ENCODE results near the gene EP400. TPM values are rescaled to one million over a fixed set of nuclear protein-coding genes. Genes with fewer than 3 reads are reported as not detected.
"Not testable (repeated sequence)": the region's sequence is repeated elsewhere in the genome, so short reads cannot be mapped to it uniquely, and the experiment has no call there.

Gene EP400
- total and polyA plus RNA-seq, 7 donors = 8.0 to 24.5 (median 18.4) TPM

- WGBS, 3 donors = 89 to 95% (median 95%) methylated on average over 11 of the region's 11 CpGs
- Histone ChIP-seq H3K9me3 (no peaks in the 10 kb centered on the region), H3K36me3 (ENCODE audit: insufficient read depth in 1 of 2, low read depth in 1 of 2) (peaks cover 0 to 32% of the 10 kb centered on the region in 2 donors), H3K4me1 (no peaks in the 10 kb centered on the region), H3K4me3 (no peak overlapping the region), H3K27ac (no peak overlapping the region), H3K27me3 (ENCODE audit: insufficient read depth in 3 of 3, low read length in 2 of 3) (no peaks in the 10 kb centered on the region)
- intact Hi-C loops (cut with DNase I) = no loop called here
- TF ChIP-seq CTCF (IDR thresholded peaks at IDR 0.05) = no peak
- DNase-seq (no peak), ATAC-seq (no peak)
Observed at GRCh38 chr12:132095520-132096409, 146.0 kb downstream of the EP400 start.

DNA sequence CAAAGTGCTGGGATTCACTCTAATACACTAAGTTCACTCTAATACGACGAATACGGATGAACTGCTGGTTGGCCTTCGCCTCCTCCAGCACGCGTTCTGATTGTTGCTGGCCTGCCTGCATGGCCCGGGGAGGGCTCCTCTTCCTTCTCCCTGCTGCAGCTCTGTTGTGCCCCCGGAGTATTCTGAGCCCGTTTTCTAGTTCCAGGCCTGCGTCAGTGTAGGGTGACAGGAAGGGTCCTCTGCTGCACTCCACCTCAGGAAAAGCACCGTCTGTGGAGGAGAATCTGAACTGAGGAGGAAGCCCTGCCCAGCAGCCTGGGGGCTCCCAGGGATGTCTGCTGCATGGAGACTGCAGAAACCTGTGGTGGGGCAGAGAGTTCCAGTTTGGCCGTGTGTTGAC is 150.0 kb downstream of the EP400 start:
- no peak for TF ChIP-seq CTCF (IDR thresholded peaks at IDR 0.05)
- ATAC-seq (no peak), DNase-seq (no peak)
- 89 to 91% (median 91%) methylated on average over 12 of the region's 12 CpGs for WGBS, 3 donors
- Histone ChIP-seq H3K36me3 (ENCODE audit: insufficient read depth in 1 of 2, low read depth in 1 of 2) (peaks cover 0 to 20% of the 10 kb centered on the region in 2 donors), H3K27ac (no peak overlapping the region), H3K9me3 (no peaks in the 10 kb centered on the region), H3K27me3 (ENCODE audit: insufficient read depth in 3 of 3, low read length in 2 of 3) (no peaks in the 10 kb centered on the region), H3K4me3 (no peak overlapping the region), H3K4me1 (no peaks in the 10 kb centered on the region)
- intact Hi-C loops (cut with DNase I) = no loop called here

GRCh38 chr12:132100306-132101065 is 150.7 kb downstream of the EP400 start:
- 94 to 95% (median 95%) methylated on average over 13 of the region's 13 CpGs for WGBS, 3 donors
- intact Hi-C loops (cut with DNase I) = loop anchor here in 1 of 2 donors (1.0 kb wide), 1 partner anchor 18 kb away; no protein-coding TSS in a partner anchor

DNA sequence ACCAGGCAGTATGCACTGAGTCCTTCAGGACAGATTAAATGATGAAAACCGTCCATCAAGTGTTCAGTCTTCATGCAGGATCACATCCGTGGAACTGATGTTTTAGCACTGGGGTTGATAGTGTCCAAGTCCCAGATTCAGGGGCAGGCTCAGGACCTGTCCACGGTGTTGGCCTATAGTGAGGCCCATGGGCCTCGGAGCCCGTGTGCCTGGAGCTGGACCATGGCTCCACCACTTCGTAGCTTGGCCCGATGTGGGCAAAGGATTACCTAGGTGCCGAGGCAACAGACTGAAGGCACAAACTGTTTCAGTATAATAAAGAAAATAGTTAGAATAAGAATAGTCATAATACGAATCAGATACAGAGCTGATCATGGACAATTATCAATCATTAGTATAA is 152.6 kb downstream of the EP400 start:
- DNase-seq = no peak
- 85 to 92% (median 91%) methylated on average over 9 of the region's 9 CpGs for WGBS, 3 donors
- Histone ChIP-seq H3K27me3 (ENCODE audit: insufficient read depth in 3 of 3, low read length in 2 of 3) (no peaks in the 10 kb centered on the region), H3K4me3 (no peak overlapping the region), H3K9me3 (no peaks in the 10 kb centered on the region), H3K4me1 (peaks cover 4% of the 10 kb centered on the region), H3K36me3 (ENCODE audit: insufficient read depth in 1 of 2, low read depth in 1 of 2) (peaks cover 0 to 16% of the 10 kb centered on the region in 2 donors), H3K27ac (no peak overlapping the region)
- ATAC-seq = no peak
- no peak for TF ChIP-seq CTCF (IDR thresholded peaks at IDR 0.05)
- intact Hi-C loops (cut with DNase I) = no loop called here

More at GRCh38 chr12:132100306-132101065, 150.7 kb downstream of the EP400 start:
- Histone ChIP-seq H3K4me1 (no peaks in the 10 kb centered on the region), H3K27ac (no peak overlapping the region), H3K27me3 (ENCODE audit: insufficient read depth in 3 of 3, low read length in 2 of 3) (no peaks in the 10 kb centered on the region), H3K9me3 (no peaks in the 10 kb centered on the region), H3K36me3 (ENCODE audit: insufficient read depth in 1 of 2, low read depth in 1 of 2) (peaks cover 0 to 20% of the 10 kb centered on the region in 2 donors), H3K4me3 (no peak overlapping the region)
- DNase-seq (no peak), ATAC-seq (no peak)
- TF ChIP-seq CTCF (IDR thresholded peaks at IDR 0.05) = no peak

- H3K4me3 ChIP-seq; H3K9me3 ChIP-seq; ATAC-seq; DNase-seq; H3K4me1 ChIP-seq; intact Hi-C loops (cut with DNase I); H3K27me3 ChIP-seq (ENCODE audit: insufficient read depth in 3 of 3, low read length in 2 of 3); H3K27ac ChIP-seq: not testable (repeated sequence)
- H3K36me3 ChIP-seq (ENCODE audit: insufficient read depth in 1 of 2, low read depth in 1 of 2) = peaks cover 0 to 13% of the 10 kb centered on the region in 2 donors
- 71 to 77% (median 74%) methylated on average over 14 of the region's 14 CpGs for WGBS, 3 donors
Observed at GRCh38 chr12:132103072-132103471, 153.3 kb downstream of the EP400 start.
